GM12892 (cell line): ENCODE measurements around the gene ARL4A.

ENCODE experiments used
- POLR2A ChIP-seq: IDR thresholded peaks from 2 replicates; pipeline ENCODE4 v1.6.1; 2011; ENCODE audit warnings: low read depth, low read length, control low read depth
- POLR2AphosphoS5 ChIP-seq: IDR thresholded peaks from 2 replicates; pipeline ENCODE4 v1.6.1; 2011; ENCODE audit warnings: low read depth, low read length, control low read depth
- TAF1 ChIP-seq: IDR thresholded peaks from 2 replicates; pipeline ENCODE4 v1.6.1; 2011; ENCODE audit warnings: low read depth, mild to moderate bottlenecking, control low read depth, low read length, borderline replicate concordance

DNA sequence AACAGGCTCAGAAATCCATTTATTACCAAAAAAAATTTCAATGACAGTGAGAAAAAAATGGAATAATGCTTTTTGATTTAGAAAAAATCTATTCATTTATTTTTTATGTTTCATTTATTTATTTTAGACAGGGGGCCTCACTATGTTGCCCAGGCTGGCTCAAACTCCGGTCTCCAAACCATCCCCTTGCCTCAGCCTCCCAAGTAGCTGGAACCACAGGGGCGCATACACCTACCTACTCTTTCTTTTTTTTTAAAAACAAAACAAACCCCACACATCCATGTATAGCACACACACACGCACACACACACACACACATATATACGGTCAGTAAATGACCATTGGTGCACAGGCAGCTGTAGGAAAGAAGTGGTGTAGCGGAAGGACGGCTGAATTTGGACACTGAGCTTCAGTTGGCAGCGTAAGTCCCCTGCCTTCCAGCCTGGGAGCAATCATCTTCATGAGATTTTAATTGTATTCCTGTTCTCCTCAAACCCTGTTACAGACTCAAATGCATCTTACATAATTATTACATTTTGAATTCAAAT is 28.8 kb downstream of the ARL4A start:
- TF ChIP-seq POLR2A (no peak), POLR2AphosphoS5 (no peak), TAF1 (no peak)
